Liver (tissue), 9 donors: ENCODE results near the gene MRPL50. TPM values are rescaled to one million over a fixed set of nuclear protein-coding genes. Genes with fewer than 3 reads are reported as not detected.

Experiments
- DNase-seq: peaks from one replicate; pipeline ENCODE4 v3.0.0-alpha.2; 2017; ENCODE audit warnings: low spot score
- H3K27ac ChIP-seq, 2 donors: one replicate each; pipeline ENCODE4 v1.7.0; 2013; ENCODE audit warnings: inconsistent platforms in 2 of 2, low read length in 2 of 2, control low read depth in 1 of 2, low read depth in 1 of 2, mild to moderate bottlenecking in 1 of 2
- H3K27me3 ChIP-seq, 4 donors: one replicate each; pipeline versions ENCODE4 v1.6.1 to v1.7.0; 2013; ENCODE audit warnings: low read length in 3 of 4, inconsistent platforms in 1 of 4, mild to moderate bottlenecking in 1 of 4, moderate library complexity in 1 of 4; ENCODE audit not compliant: control insufficient read depth in 4 of 4, insufficient read depth in 4 of 4
- H3K36me3 ChIP-seq, 4 donors: one replicate each; pipeline versions ENCODE4 v1.6.1 to v1.7.0; 2013; ENCODE audit warnings: low read length in 3 of 4, mild to moderate bottlenecking in 3 of 4, low read depth in 1 of 4, moderate library complexity in 1 of 4; ENCODE audit not compliant: control insufficient read depth in 4 of 4, insufficient read depth in 3 of 4
- H3K4me1 ChIP-seq, 4 donors: one replicate each; pipeline versions ENCODE4 v1.6.1 to v1.7.0; 2013; ENCODE audit warnings: low read length in 3 of 4, mild to moderate bottlenecking in 3 of 4, moderate library complexity in 1 of 4; ENCODE audit not compliant: control insufficient read depth in 4 of 4, insufficient read depth in 4 of 4
- H3K4me3 ChIP-seq, 3 donors: one replicate each; pipeline versions ENCODE4 v1.6.1 to v1.7.0; 2013; ENCODE audit warnings: low read length in 3 of 3, control low read depth in 1 of 3, low read depth in 1 of 3, mild to moderate bottlenecking in 1 of 3
- H3K9ac ChIP-seq, 2 donors: one replicate each; pipeline ENCODE4 v1.7.0; 2013; ENCODE audit warnings: low read length in 2 of 2, mild to moderate bottlenecking in 2 of 2, moderate library complexity in 2 of 2, control low read depth in 1 of 2, low read depth in 1 of 2
- H3K9me3 ChIP-seq, 4 donors: one replicate each; pipeline versions ENCODE4 v1.6.1 to v1.7.0; 2013; ENCODE audit warnings: low read length in 3 of 4; ENCODE audit not compliant: control insufficient read depth in 4 of 4
- ATF3 ChIP-seq: IDR thresholded peaks from 2 replicates; pipeline ENCODE4 v1.6.1; 2016; ENCODE audit warnings: antibody characterized with exemption
- CTCF ChIP-seq: fragments of 150-350 bp; IDR thresholded peaks from 2 replicates; pipeline ENCODE4 v1.5.1; 2017; ENCODE audit warnings: improper control_type of control experiment, low read depth, low read length; ENCODE audit not compliant: missing input control
- EGR1 ChIP-seq, 2 donors: IDR thresholded peaks; 2 replicates each; pipeline ENCODE4 v1.6.1; 2016 to 2018; ENCODE audit warnings: antibody characterized with exemption in 2 of 2, low read depth in 2 of 2
- FOXA1 ChIP-seq: IDR thresholded peaks from 2 replicates; pipeline ENCODE4 v1.6.1; 2016; ENCODE audit warnings: antibody characterized with exemption
- FOXA2 ChIP-seq: IDR thresholded peaks from 2 replicates; pipeline ENCODE4 v1.6.1; 2016; ENCODE audit warnings: antibody characterized with exemption
- GABPA ChIP-seq, 2 donors: IDR thresholded peaks in 1 of 2; conservative IDR thresholded peaks in 1 of 2; 2 replicates each; pipeline ENCODE4 v1.6.1; 2016; ENCODE audit warnings: antibody characterized with exemption in 2 of 2, mild to moderate bottlenecking in 1 of 2, moderate library complexity in 1 of 2
- HNF4A ChIP-seq, 2 donors: conservative IDR thresholded peaks; 2 replicates each; pipeline ENCODE4 v1.6.1; 2016; ENCODE audit warnings: antibody characterized with exemption in 2 of 2, mild to moderate bottlenecking in 2 of 2
- HNF4G ChIP-seq: IDR thresholded peaks from 2 replicates; pipeline ENCODE4 v1.6.1; 2016; ENCODE audit warnings: antibody characterized with exemption
- JUND ChIP-seq, 2 donors: IDR thresholded peaks; 2 replicates each; pipeline ENCODE4 v1.6.1; 2016; ENCODE audit warnings: antibody characterized with exemption in 2 of 2
- MAX ChIP-seq: IDR thresholded peaks from 2 replicates; pipeline ENCODE4 v1.6.1; 2016; ENCODE audit warnings: antibody characterized with exemption
- NR2F2 ChIP-seq: IDR thresholded peaks from 2 replicates; pipeline ENCODE4 v1.6.1; 2016; ENCODE audit warnings: antibody characterized with exemption
- RAD21 ChIP-seq, 2 donors: IDR thresholded peaks; 2 replicates each; pipeline ENCODE4 v1.6.1; 2016; ENCODE audit warnings: antibody characterized with exemption in 2 of 2, mild to moderate bottlenecking in 2 of 2
- REST ChIP-seq: IDR thresholded peaks from 2 replicates; pipeline ENCODE4 v1.6.1; 2016; ENCODE audit warnings: antibody characterized with exemption, mild to moderate bottlenecking
- RXRA ChIP-seq, 2 donors: IDR thresholded peaks; 2 replicates each; pipeline ENCODE4 v1.6.1; 2017 to 2018; ENCODE audit warnings: antibody characterized with exemption in 2 of 2, mild to moderate bottlenecking in 1 of 2
- SP1 ChIP-seq: IDR thresholded peaks from 2 replicates; pipeline ENCODE4 v1.6.1; 2018; ENCODE audit warnings: antibody characterized with exemption, mild to moderate bottlenecking
- TAF1 ChIP-seq: conservative IDR thresholded peaks from 2 replicates; pipeline ENCODE4 v1.6.1; 2016; ENCODE audit warnings: antibody characterized with exemption, mild to moderate bottlenecking
- YY1 ChIP-seq: IDR thresholded peaks from 2 replicates; pipeline ENCODE4 v1.6.1; 2016; ENCODE audit warnings: antibody characterized with exemption, mild to moderate bottlenecking
- ZBTB33 ChIP-seq: IDR thresholded peaks from 2 replicates; pipeline ENCODE4 v1.6.1; 2016; ENCODE audit warnings: antibody characterized with exemption
- WGBS: extraction: QIAGEN DNeasy Blood & Tissue Kit; methylation state at CpG from one replicate; pipeline ENCODE4 v1.1.7; 2013; 5-methylcytosine and 5-hydroxymethylcytosine counted together
- polyA plus RNA-seq, 2 donors: library from polyadenylated mRNA; stranded (reverse) in 1 of 2; unstranded in 1 of 2; fragments of 200-250 nt in 1 of 2; fragments of >200 nt in 1 of 2; fragmentation: Nextera tagmentation in 1 of 2; extraction: Ambion mirVana in 1 of 2; gene quantifications; one replicate each; pipeline versions ENCODE4 v1.2.1 to v1.2.3, GENCODE V29; 2013 to 2015
- total RNA-seq, 2 donors: library from RNA; depleted of rRNA; stranded (reverse); fragments of >200 nt; gene quantifications; one replicate each; pipeline ENCODE4 v1.2.3, GENCODE V29; 2014
- donor health status: healthy.
- donor health status: healthy.
- donor health status: healthy.
- donor health status: healthy.
- donor health status: healthy.

Gene MRPL50
- total and polyA plus RNA-seq, 4 donors, result 5.7 to 12.3 (median 10.5) TPM

GRCh38 chr9:101388507-101388993, 9.9 kb downstream of the MRPL50 start (continued):
- TF ChIP-seq REST, result no peak
- no peak for TF ChIP-seq TAF1
- TF ChIP-seq EGR1 (IDR thresholded peaks at IDR 0.05; ENCODE audit: low read depth in 2 of 2), result no peak
- TF ChIP-seq HNF4A (conservative IDR thresholded peaks at IDR 0.05), result no peak

GRCh38 chr9:101387871-101388506, 10.4 kb downstream of the MRPL50 start:
- DNase-seq, result no peak
- peak overlapping the region; percentile 54 to 57 for H3K27ac ChIP-seq
- H3K4me3 ChIP-seq, result no peak overlapping the region
- peak overlapping the region in 1 of 2 donors; percentile 56 for H3K9ac ChIP-seq
- H3K4me1 ChIP-seq, result peaks cover 0 to 19% (median 14%) of the 10 kb centered on the region in 4 donors
- H3K27me3 ChIP-seq, result no peaks in the 10 kb centered on the region
- peaks cover 0 to 2% (median 0%) of the 10 kb centered on the region in 4 donors for H3K9me3 ChIP-seq
- TF ChIP-seq MAX, result no peak
- TF ChIP-seq REST, result no peak
- no peak for TF ChIP-seq GABPA (IDR thresholded peaks at IDR 0.05 in 1 of 2, conservative IDR thresholded peaks at IDR 0.05 in 1 of 2)
- TF ChIP-seq TAF1, result no peak
- no peak for TF ChIP-seq SP1
- peak; percentile 79 to 84 for TF ChIP-seq RAD21 (IDR thresholded peaks at IDR 0.05)
- no peak for TF ChIP-seq ATF3
- TF ChIP-seq FOXA1, result no peak
- no peak for TF ChIP-seq HNF4G
- TF ChIP-seq NR2F2, result no peak
- no peak for TF ChIP-seq ZBTB33
- TF ChIP-seq CTCF, result peak; percentile 68
- peak; percentile 4 for TF ChIP-seq YY1
- TF ChIP-seq RXRA (IDR thresholded peaks at IDR 0.05), result peak in 1 of 2 donors; percentile 21
- peak; percentile 36 for TF ChIP-seq FOXA2
- TF ChIP-seq JUND (IDR thresholded peaks at IDR 0.05), result no peak
- no peak for TF ChIP-seq EGR1 (IDR thresholded peaks at IDR 0.05; ENCODE audit: low read depth in 2 of 2)
- peak in 1 of 2 donors; percentile 39 for TF ChIP-seq HNF4A (conservative IDR thresholded peaks at IDR 0.05)
- H3K36me3 ChIP-seq, result peaks cover 0 to 23% (median 20%) of the 10 kb centered on the region in 4 donors
- WGBS, result 47% methylated on average over 6 of the region's 6 CpGs
